ENCODE data around the gene USP43.

USP43 gene

DNA sequence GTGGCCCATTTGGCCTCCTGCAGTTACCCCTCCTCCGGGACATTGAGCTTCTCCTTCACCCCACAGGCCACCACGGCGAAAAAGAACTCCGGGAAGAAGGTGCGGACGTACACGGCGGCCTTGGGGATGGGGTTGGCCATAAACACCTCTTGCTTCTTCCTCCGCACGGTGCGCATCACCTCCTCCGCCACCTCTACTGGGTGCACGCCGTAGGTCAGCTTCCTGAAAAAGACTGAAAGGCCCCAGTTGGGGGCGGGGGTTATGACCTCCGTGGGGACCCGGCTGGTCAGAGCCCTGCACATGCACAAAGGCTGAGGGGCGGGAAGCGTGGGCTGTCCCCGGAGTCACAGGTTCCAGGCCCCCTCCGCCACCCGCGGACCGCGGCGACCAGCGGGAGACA lies 126.1 kb downstream of the USP43 start:
- Histone ChIP-seq H3K4me3 (IDR thresholded peaks at IDR 0.05; ENCODE audit: insufficient read depth, low read depth, low read length) (no peak overlapping the region), H3K4me2 (no peak overlapping the region), H3K79me2 (ENCODE audit: insufficient read depth, low read depth) (no peaks in the 10 kb centered on the region), H3K36me3 (ENCODE audit: insufficient read depth) (no peaks in the 10 kb centered on the region), H3K4me1 (ENCODE audit: low read depth, poor library complexity, severe bottlenecking) (no peaks in the 10 kb centered on the region), H2AFZ (ENCODE audit: low read depth) (no peak overlapping the region), H4K20me1 (ENCODE audit: insufficient read depth) (no peaks in the 10 kb centered on the region), H3K27ac (no peak overlapping the region), H3K27me3 (ENCODE audit: insufficient read depth, low read depth) (no peaks in the 10 kb centered on the region), H3K9ac (no peak overlapping the region)
- no peak for TF ChIP-seq CTCF (conservative IDR thresholded peaks at IDR 0.05; ENCODE audit: low read depth, low read length)

DNA sequence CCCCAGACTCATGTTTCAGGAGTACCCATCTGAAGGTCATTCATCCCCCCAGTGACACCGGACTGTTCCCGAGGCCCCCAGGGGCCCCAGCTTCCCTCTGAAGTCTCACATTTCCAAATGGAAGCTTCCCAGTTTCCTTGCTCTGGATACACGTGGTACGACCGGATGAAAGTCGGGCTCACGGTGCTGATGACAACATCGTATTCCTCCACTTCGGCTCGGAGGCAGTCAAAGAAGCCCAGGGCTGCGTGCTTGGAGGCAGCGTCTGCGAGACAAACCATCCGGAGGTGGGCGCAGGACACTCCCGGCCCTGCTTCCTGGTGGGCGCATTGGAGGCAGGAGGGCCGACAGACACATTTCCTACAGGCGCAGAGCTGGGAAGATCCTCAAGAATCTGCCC lies 127.3 kb downstream of the USP43 start:
- TF ChIP-seq CTCF (conservative IDR thresholded peaks at IDR 0.05; ENCODE audit: low read depth, low read length), result no peak
- H3K36me3 ChIP-seq (ENCODE audit: insufficient read depth), result no peaks in the 10 kb centered on the region
- no peak overlapping the region for H3K4me3 ChIP-seq (IDR thresholded peaks at IDR 0.05; ENCODE audit: insufficient read depth, low read depth, low read length)
- H3K27me3 ChIP-seq (ENCODE audit: insufficient read depth, low read depth), result no peaks in the 10 kb centered on the region
- H2AFZ ChIP-seq (ENCODE audit: low read depth), result no peak overlapping the region
- H3K4me2 ChIP-seq, result no peak overlapping the region
- no peak overlapping the region for H3K27ac ChIP-seq
- H3K79me2 ChIP-seq (ENCODE audit: insufficient read depth, low read depth), result no peaks in the 10 kb centered on the region
- H3K4me1 ChIP-seq (ENCODE audit: low read depth, poor library complexity, severe bottlenecking), result no peaks in the 10 kb centered on the region
- H4K20me1 ChIP-seq (ENCODE audit: insufficient read depth), result no peaks in the 10 kb centered on the region
- no peak overlapping the region for H3K9ac ChIP-seq

- Histone ChIP-seq H3K79me2 (ENCODE audit: insufficient read depth, low read depth) (no peaks in the 10 kb centered on the region), H4K20me1 (ENCODE audit: insufficient read depth) (no peaks in the 10 kb centered on the region), H3K36me3 (ENCODE audit: insufficient read depth) (no peaks in the 10 kb centered on the region), H3K4me1 (ENCODE audit: low read depth, poor library complexity, severe bottlenecking) (no peaks in the 10 kb centered on the region), H3K9ac (no peak overlapping the region), H2AFZ (ENCODE audit: low read depth) (no peak overlapping the region), H3K4me2 (no peak overlapping the region), H3K27me3 (ENCODE audit: insufficient read depth, low read depth) (no peaks in the 10 kb centered on the region), H3K27ac (no peak overlapping the region), H3K4me3 (IDR thresholded peaks at IDR 0.05; ENCODE audit: insufficient read depth, low read depth, low read length) (no peak overlapping the region)
- no peak for TF ChIP-seq CTCF (conservative IDR thresholded peaks at IDR 0.05; ENCODE audit: low read depth, low read length)
These were observed 131.6 kb downstream of the USP43 start for GRCh38 chr17:9776911-9777310.
